ENCODE data around the gene ITPA.

Gene ITPA

GRCh38 chr20:3202965-3203314, 6.4 kb upstream of the ITPA start:
- DNase-seq: no peak

DNA sequence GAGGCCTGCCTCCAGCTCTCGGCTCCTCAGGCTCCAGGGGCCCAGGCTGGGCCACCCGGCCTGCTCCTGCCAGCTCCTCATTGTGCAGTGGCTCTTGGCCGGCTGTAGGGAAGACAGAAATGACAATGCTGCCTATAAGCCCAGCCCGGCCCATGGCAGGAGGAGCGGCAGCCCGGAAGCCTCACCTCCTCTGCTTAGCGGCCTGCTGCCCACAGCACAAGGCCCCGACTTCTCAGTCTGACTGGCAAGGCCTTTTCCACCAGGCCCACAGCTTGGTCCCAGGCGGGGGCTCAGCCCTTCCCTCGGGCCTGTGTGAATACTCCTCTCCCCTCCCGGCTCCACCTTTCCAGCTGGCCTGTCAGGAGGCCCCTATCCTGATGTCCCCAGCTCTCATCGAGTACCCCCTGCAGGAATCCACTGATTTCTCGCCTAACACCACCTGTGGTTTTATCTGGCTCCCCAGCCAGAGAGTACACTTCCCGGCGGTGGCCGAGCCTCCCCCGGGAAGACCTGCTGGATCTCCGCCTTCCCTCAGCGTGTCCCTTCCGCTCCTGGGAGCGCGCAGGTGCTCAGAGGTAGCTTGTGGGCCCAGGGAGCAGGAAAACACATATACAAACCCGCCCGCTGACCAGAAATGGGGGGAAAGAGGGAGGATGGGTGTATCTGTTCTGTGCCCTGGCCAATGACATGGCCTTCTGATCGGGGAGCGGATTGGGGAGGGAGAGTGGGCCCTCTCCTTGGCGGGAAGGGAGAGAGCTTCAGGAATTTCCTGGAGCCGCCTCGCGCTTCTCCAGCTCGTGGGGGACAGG, 5.8 kb upstream of the ITPA start:
- DNase-seq: peak; percentile 20

- peak; percentile 87 for DNase-seq
Observed at GRCh38 chr20:3204124-3204794, 5.0 kb upstream of the ITPA start, which contains the start of gene DDRGK1. TSS of gene DDRGK1 (minus strand) at chr20:3204682. CDS start at chr20:3204627, 55 bp downstream.

DNA sequence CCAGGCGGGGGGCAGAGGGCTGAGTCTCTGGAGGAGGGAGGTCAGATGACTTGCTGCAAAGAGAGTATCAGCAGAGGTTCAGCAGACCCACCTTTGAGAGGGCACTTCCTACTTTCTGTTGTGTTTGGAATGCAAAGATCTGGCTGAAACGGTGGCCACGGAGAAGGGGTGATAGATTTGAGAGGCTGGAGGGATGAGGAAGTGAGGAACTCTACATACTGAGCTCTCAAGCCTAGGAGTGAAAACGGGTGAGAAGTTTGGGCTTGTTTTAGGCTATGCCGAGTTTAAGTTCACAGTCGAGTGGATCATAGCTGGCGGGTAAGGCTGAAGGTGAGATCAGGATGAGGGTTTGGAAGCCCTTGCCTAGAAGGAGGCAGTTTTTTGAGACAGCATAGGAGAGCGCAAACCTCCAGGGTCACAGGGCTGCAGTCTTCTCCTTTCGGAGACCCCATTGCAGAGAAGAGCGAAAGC, 477 bp upstream of the ITPA start:
- DNase-seq: peak; percentile 30

DNA sequence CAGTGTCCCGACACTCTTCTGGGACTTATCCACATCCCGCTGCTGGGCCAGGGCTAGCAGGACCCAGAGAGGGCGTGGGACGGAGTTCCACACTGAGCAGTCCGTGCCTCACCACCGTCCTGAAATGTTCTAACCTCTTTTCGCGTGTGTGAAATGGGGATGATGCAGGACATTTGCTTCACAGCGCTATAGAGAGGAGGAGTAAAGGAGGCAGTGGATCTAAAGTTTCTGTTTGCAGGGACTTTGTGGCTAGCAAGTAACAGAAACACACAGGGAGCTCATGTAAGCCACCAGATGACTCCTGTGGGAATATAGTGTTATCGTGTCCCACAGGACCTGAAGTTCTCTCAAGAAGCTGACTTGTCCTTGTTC, 634 bp downstream of the ITPA start:
- peak; percentile 54 for DNase-seq

GRCh38 chr20:3210346-3210745, 1.0 kb downstream of the ITPA start:
- no peak for DNase-seq

- no peak for DNase-seq
Observed at GRCh38 chr20:3213226-3213625, 3.9 kb downstream of the ITPA start.

DNA sequence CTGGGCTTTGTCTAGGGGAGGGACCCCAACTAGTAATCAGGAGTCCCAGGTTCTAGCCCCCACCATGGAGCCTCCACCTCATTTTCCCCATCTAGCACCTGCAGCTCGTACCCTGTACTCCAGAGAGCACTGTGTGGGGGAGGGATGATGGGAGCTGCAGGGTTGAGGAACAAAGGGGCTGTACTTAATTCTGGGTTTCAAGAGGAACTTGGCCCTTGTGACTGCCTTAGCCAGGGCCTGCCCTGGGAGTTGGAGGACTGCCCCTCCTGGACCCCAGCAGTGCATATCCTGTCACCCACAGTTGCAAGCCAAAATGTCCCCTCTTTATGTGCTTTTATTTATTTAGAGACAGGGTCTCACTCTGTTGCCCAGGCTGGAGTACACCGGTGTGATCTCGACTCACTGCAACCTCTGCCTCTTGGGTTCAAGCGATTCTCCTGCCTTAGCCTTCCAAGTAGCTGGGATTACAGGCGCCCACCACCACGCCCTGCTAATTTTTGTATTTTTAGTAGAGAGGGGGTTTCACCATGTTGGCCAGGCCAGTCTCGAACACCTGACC, 6.1 kb downstream of the ITPA start:
- DNase-seq: peak; percentile 15

GRCh38 chr20:3218307-3218988, 9.2 kb downstream of the ITPA start:
- DNase-seq: peak; percentile 37

- DNase-seq: no peak
Observed at GRCh38 chr20:3221398-3222226, 12.3 kb downstream of the ITPA start.

GRCh38 chr20:3222635-3223600, 13.6 kb downstream of the ITPA start:
- DNase-seq: no peak

DNA sequence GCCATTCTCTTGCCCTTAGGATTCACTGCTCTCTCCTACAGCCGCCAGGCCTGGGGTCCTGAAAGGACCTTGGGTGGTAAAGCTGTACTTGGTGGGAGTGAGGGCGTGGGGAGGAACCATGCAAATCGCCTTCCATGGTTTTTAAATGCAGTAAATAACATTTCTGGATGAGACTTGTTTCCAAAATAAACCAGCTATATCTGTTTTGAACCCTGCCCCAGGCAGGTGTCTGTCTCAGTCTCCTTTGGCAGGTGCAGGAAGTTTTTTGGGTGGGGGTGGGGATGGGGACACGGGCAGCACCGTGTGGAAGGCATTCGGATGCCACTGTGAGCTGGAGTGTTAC, 14.3 kb downstream of the ITPA start:
- DNase-seq: no peak

- DNase-seq: no peak
Observed at GRCh38 chr20:3223994-3224680, 14.8 kb downstream of the ITPA start.

DNA sequence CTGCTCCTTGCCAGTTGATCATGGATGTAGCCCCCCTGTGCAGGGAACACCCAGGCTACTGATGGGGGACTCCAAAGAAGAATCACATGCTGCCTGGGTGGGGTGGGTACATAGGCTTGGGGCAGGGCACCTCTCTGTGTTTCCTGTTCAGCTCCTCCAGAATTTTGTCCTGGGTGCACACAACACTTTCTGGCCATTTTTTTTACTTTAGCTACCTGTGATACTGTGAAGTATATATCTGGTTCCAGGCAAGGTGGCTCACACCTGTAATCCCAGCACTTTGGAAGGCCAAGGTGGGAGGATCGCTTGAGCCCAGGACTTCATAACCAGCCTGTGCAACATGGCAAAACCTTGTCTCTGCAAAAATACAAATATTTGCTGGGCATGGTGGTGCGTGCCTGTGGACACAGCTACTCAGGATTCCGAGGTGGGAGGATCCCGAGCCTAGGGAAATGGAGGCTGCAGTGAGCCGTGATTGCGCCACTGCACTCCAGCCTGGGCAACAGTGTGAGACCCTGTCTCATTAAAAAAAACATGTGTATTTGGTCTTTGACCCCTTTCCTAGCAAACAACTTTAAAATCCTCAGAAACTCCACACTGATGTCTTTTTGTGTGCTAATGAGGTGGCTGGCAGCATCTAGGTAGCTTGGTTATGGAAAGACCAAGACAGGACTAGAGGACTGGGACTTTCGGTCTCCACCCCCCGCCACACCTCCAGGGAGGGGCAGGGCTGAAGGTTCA, 15.6 kb downstream of the ITPA start:
- no peak for DNase-seq

- no peak for DNase-seq
Observed at GRCh38 chr20:3226093-3226492, 16.8 kb downstream of the ITPA start.

DNA sequence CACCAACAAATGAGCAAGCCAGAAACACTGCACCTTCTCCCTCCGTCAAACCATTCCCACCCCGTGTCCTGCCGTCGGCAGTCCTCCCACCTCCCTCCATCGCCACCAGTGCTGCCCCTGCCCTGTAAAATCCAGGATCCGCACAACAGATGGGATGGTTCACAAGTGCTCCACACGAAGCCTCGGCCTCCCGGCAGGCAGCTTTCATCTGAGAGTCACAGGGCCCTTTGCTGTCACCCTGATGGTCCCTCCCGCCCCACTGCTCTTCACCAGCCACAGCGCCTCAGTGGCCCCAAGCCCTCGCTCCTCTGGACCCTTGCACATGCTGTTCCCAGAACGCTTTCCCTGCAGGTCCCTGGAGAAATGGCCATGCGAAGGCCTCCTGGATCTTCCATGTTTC, 17.6 kb downstream of the ITPA start:
- DNase-seq: no peak

GRCh38 chr20:3227506-3227905, 18.2 kb downstream of the ITPA start:
- no peak for DNase-seq

DNA sequence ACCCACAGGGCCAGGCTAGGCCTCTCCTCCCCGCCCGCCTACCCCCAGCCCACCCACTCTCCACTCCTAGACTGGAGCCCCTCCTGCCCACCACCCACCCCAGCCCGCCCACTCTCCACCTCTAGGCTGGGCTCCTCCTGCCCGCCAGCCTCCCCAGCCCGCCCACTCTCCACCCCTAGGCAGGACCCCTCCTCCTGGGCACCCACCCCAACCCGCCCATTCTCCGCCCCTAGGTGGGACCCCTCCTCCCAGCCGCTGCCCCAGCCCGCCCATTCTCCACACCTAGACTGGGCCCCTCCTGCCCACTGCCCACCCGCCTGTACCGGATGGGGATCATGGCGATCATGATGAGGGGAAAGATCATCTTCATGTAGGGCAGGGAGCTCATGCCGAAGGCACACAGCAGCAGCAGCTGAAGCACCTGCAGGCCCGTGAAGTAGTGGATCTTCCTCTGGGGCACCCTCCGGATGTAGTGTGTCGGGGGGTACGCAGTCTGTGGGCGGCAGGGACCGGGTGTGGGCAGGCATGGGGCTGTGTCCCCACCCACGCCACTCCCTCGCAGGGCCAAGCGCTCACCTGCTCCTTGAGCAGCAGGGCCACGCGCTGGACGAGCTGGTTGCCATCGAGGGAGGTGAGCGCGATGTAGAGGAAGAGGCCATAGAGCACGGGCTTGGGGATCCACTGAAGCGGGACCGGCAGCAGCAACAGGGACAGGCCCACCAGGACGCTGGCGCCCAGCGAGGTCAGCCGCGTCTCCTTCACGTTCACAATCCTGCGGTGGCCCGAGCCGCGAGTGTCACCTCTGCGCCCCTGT, 18.8 kb downstream of the ITPA start:
- DNase-seq: no peak

GRCh38 chr20:3228750-3229032, 19.4 kb downstream of the ITPA start:
- no peak for DNase-seq
